ENCODE results near the gene GRID2IP. TPM values are rescaled to one million over a fixed set of nuclear protein-coding genes. Genes with fewer than 3 reads are reported as not detected.
A peak's percentile ranks its signal among the peaks of the same experiment; 100 is the strongest.

The GRID2IP gene
- total and polyA plus RNA-seq, 2 donors from 2014 or later = 0.11 to 0.76 TPM

DNA sequence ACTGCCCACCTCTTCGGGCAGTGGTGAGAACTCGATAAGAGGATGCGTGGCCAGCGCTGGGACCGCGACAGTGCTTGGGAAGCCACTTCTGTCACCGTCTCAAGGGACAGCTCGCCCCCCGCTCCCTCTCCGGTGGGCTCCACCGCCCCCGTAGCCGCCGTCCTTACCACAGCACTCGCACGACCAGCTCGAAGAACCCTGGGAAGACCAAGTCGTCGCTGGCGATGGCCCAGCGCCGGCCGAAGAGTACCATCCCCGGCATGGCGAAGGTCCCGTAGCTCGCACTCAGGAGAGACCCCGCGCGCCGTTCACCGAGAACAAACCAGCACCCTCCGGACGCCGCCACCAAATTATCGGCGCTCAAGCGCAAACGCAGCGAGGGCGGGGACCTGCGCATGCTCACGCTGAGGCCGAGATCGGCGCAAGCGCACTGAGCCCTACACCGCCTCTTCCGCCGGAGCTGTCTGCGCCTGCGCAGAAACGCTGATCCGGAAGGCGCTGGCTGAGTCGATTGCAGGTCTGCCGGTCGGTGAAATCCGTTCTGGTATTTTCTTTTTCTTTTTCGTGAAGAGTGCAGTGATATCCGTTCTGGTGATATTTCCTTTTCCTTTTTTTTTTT lies 103.6 kb downstream of the GRID2IP start, which contains the start of gene DAGLB:
Gene DAGLB, minus strand, starts transcription at position 374 of the 619 bp plus-strand sequence. Its CDS starts 112 bp downstream, at position 262.
- peaks cover 0 to 10% (median 5%) of the 10 kb centered on the region in 3 donors for H3K36me3 ChIP-seq (ENCODE audit: control insufficient read depth in 2 of 3, insufficient read depth in 3 of 3, low read length in 3 of 3)
- H3K4me3 ChIP-seq (ENCODE audit: low read length in 3 of 3) = peak within 1 kb of the TSS; percentile 92 to 97 (median 96)
- no peaks in the 10 kb centered on the region for H3K27me3 ChIP-seq (ENCODE audit: control insufficient read depth, insufficient read depth, low read length)
- intact Hi-C loops (cut with DNase I) = no loop called here
- no peaks in the 10 kb centered on the region for H3K9me3 ChIP-seq (ENCODE audit: control insufficient read depth in 2 of 3, insufficient read depth in 1 of 3, low read length in 3 of 3)
- FAIRE-seq (no peak), DNase-seq (peak; percentile 94 to 98 (median 96))
- TF ChIP-seq, protein P1, sequence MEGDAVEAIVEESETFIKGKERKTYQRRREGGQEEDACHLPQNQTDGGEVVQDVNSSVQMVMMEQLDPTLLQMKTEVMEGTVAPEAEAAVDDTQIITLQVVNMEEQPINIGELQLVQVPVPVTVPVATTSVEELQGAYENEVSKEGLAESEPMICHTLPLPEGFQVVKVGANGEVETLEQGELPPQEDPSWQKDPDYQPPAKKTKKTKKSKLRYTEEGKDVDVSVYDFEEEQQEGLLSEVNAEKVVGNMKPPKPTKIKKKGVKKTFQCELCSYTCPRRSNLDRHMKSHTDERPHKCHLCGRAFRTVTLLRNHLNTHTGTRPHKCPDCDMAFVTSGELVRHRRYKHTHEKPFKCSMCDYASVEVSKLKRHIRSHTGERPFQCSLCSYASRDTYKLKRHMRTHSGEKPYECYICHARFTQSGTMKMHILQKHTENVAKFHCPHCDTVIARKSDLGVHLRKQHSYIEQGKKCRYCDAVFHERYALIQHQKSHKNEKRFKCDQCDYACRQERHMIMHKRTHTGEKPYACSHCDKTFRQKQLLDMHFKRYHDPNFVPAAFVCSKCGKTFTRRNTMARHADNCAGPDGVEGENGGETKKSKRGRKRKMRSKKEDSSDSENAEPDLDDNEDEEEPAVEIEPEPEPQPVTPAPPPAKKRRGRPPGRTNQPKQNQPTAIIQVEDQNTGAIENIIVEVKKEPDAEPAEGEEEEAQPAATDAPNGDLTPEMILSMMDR (IDR thresholded peaks at IDR 0.05; ENCODE audit: borderline replicate concordance, extremely low read depth, insufficient read depth) = no peak
- peaks cover 0 to 7% (median 0%) of the 10 kb centered on the region in 3 donors for H3K4me1 ChIP-seq (ENCODE audit: control insufficient read depth in 2 of 3, insufficient read depth in 2 of 3, low read depth in 1 of 3, low read length in 3 of 3)
- H3K27ac ChIP-seq (ENCODE audit: low read depth in 2 of 2, low read length in 2 of 2) = peak within 1 kb of the TSS; percentile 87 to 93
- peak within 1 kb of the TSS; percentile 91 to 96 (median 94) for H3K9ac ChIP-seq (ENCODE audit: low read length in 3 of 3)

Other genes starting within 250 kb of the GRID2IP start
- gene FAM220A, start 202.5 kb downstream of the GRID2IP start, total RNA-seq = 11.6 TPM
- 11.8 TPM for gene FAM220A, start 202.5 kb downstream of the GRID2IP start, polyA plus RNA-seq (ENCODE audit: insufficient read depth, low read depth, low replicate concordance)
- gene RAC1, start 176.9 kb downstream of the GRID2IP start, total RNA-seq = 321 TPM
- gene RAC1, start 176.9 kb downstream of the GRID2IP start, polyA plus RNA-seq (ENCODE audit: insufficient read depth, low read depth, low replicate concordance) = 295 TPM
- gene DAGLB, start 103.5 kb downstream of the GRID2IP start, total RNA-seq = 25.6 TPM
- 7.7 TPM for gene DAGLB, start 103.5 kb downstream of the GRID2IP start, polyA plus RNA-seq (ENCODE audit: insufficient read depth, low read depth, low replicate concordance)
- 109 TPM for gene KDELR2, start 67.3 kb downstream of the GRID2IP start, total RNA-seq
- gene KDELR2, start 67.3 kb downstream of the GRID2IP start, polyA plus RNA-seq (ENCODE audit: insufficient read depth, low read depth, low replicate concordance) = 108 TPM
- gene ZDHHC4, start 26.0 kb upstream of the GRID2IP start, total RNA-seq = 62.4 TPM
- gene ZDHHC4, start 26.0 kb upstream of the GRID2IP start, polyA plus RNA-seq (ENCODE audit: insufficient read depth, low read depth, low replicate concordance) = 84.1 TPM
- gene INTS15, start 38.6 kb upstream of the GRID2IP start, total RNA-seq = 26.7 TPM
- gene INTS15, start 38.6 kb upstream of the GRID2IP start, polyA plus RNA-seq (ENCODE audit: insufficient read depth, low read depth, low replicate concordance) = 16.9 TPM
- 5.4 TPM for gene ZNF853, start 64.1 kb upstream of the GRID2IP start, total RNA-seq
- 3.4 TPM for gene ZNF853, start 64.1 kb upstream of the GRID2IP start, polyA plus RNA-seq (ENCODE audit: insufficient read depth, low read depth, low replicate concordance)
- 31.7 TPM for gene ZNF316, start 85.9 kb upstream of the GRID2IP start, total RNA-seq
- gene ZNF316, start 85.9 kb upstream of the GRID2IP start, polyA plus RNA-seq (ENCODE audit: insufficient read depth, low read depth, low replicate concordance) = 7.2 TPM
- gene ZNF12, start 155.5 kb upstream of the GRID2IP start, total RNA-seq = 31.3 TPM
- 9.9 TPM for gene ZNF12, start 155.5 kb upstream of the GRID2IP start, polyA plus RNA-seq (ENCODE audit: insufficient read depth, low read depth, low replicate concordance)
- 0.22 TPM for gene RSPH10B2, start 202.6 kb upstream of the GRID2IP start, total RNA-seq
- gene RSPH10B2, start 202.6 kb upstream of the GRID2IP start, polyA plus RNA-seq (ENCODE audit: insufficient read depth, low read depth, low replicate concordance) = not detected